ENCODE data around the gene NGEF.

DNA sequence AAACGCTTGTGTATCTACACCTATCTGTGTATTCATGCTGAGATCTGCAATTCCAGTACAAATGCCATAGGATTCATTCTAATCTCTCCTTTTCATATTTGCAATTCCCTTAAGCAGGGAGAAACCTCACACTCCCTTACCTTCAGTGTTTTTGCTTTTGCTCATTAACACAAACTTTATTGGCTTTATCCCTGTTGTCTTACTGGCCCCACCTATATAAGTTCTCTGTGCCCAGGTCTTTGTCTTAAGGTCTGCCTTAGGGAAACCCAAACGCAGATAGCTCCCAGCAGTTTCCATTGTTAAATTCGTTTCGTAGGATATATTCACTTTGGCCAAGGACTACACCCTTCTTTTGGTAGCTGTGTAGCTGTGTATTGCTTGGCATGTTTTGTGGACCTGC, 147.0 kb downstream of the NGEF start:
- no peak for TF ChIP-seq CTCF (IDR thresholded peaks at IDR 0.05; ENCODE audit: insufficient read depth, low read depth, low read length)
- no peak for TF ChIP-seq EZH2 (IDR thresholded peaks at IDR 0.05; ENCODE audit: insufficient read depth, low read length)
